Testis (tissue), 2 donors: ENCODE data around the gene KPTN.

Experiments
- POLR2A ChIP-seq: fragments of 450-650 bp; IDR thresholded peaks from one replicate; pipeline ENCODE4 v1.6.1; 2017; ENCODE audit warnings: antibody characterized with exemption, mild to moderate bottlenecking, moderate library complexity
- TF ChIP-seq, protein P1 (sequence below), 3 experiments: fragments of 450-650 bp in 2 of 3; fragments of 200-600 bp in 1 of 3; sonication (generic) in 1 of 3; IDR thresholded peaks; one replicate each; pipeline ENCODE4 v1.5.1; 2016 to 2019; ENCODE audit warnings: antibody characterized with exemption in 3 of 3, mild to moderate bottlenecking in 2 of 3, moderate library complexity in 1 of 3

DNA sequence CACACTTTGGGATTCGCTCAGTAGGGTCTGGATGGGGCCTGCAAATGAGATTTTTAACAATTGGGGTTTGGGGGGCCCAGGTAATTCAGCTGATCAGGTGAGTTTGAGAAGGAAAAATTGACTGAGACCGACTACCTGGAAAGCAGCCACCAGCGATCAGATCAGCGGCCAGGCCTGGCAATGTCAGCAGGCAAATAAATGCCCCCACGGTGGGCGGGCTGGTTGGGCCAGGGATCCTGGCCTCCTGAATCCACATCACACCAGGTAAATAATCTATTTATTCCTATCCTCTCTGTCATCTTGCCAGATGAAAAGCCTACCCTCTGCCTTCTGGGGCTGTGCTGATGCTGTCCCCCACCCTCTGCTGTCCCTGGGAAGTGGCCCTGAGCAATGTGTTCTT, 21.5 kb upstream of the KPTN start:
- TF ChIP-seq, protein P1, sequence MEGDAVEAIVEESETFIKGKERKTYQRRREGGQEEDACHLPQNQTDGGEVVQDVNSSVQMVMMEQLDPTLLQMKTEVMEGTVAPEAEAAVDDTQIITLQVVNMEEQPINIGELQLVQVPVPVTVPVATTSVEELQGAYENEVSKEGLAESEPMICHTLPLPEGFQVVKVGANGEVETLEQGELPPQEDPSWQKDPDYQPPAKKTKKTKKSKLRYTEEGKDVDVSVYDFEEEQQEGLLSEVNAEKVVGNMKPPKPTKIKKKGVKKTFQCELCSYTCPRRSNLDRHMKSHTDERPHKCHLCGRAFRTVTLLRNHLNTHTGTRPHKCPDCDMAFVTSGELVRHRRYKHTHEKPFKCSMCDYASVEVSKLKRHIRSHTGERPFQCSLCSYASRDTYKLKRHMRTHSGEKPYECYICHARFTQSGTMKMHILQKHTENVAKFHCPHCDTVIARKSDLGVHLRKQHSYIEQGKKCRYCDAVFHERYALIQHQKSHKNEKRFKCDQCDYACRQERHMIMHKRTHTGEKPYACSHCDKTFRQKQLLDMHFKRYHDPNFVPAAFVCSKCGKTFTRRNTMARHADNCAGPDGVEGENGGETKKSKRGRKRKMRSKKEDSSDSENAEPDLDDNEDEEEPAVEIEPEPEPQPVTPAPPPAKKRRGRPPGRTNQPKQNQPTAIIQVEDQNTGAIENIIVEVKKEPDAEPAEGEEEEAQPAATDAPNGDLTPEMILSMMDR (IDR thresholded peaks at IDR 0.05) = no peak
- no peak for TF ChIP-seq POLR2A
